Spleen (tissue), 11 donors: ENCODE measurements around the gene ALDH1A1. TPM values are rescaled to one million over a fixed set of nuclear protein-coding genes. Genes with fewer than 3 reads are reported as not detected.

ENCODE experiments used
- DNase-seq: peaks from one replicate; pipeline ENCODE4 v3.0.0-alpha.2; 2020
- H3K27ac ChIP-seq, 8 donors: fragments of 200-600 bp; sonication (generic) in 7 of 8; 1 replicate in 4 of 8; 2 replicates in 4 of 8; pipeline versions ENCODE4 v1.5.0 to v1.8.0; 2016 to 2021; ENCODE audit warnings: inconsistent platforms in 4 of 8, mild to moderate bottlenecking in 4 of 8, moderate library complexity in 1 of 8
- H3K27me3 ChIP-seq, 7 donors: fragments of 200-600 bp; sonication (generic) in 6 of 7; replicated peaks in 1 of 7; 1 replicate in 4 of 7; 2 replicates in 3 of 7; pipeline versions ENCODE4 v1.5.0 to v1.8.0; 2016 to 2021; ENCODE audit warnings: inconsistent platforms in 3 of 7, mild to moderate bottlenecking in 1 of 7
- H3K36me3 ChIP-seq, 6 donors: fragments of 200-600 bp; sonication (generic) in 5 of 6; 1 replicate in 4 of 6; 2 replicates in 2 of 6; pipeline versions ENCODE4 v1.5.0 to v1.8.0; 2016 to 2021; ENCODE audit warnings: inconsistent platforms in 2 of 6
- H3K4me1 ChIP-seq, 6 donors: fragments of 200-600 bp; sonication (generic) in 5 of 6; 1 replicate in 3 of 6; 2 replicates in 3 of 6; pipeline versions ENCODE4 v1.5.0 to v1.8.0; 2016 to 2021; ENCODE audit warnings: inconsistent platforms in 3 of 6
- H3K4me3 ChIP-seq, 8 donors: fragments of 200-600 bp; sonication (generic) in 7 of 8; 1 replicate in 4 of 8; 2 replicates in 4 of 8; pipeline versions ENCODE4 v1.5.0 to v1.8.0; 2016 to 2021; ENCODE audit warnings: inconsistent platforms in 4 of 8, mild to moderate bottlenecking in 4 of 8, moderate library complexity in 2 of 8
- H3K9me3 ChIP-seq, 8 donors: fragments of 200-600 bp; sonication (generic) in 7 of 8; 1 replicate in 4 of 8; 2 replicates in 4 of 8; pipeline versions ENCODE4 v1.5.0 to v1.8.0; 2016 to 2021; ENCODE audit warnings: inconsistent platforms in 4 of 8
- CTCF ChIP-seq, 11 experiments: fragments of 200-600 bp in 7 of 11; fragments of 450-650 bp in 4 of 11; sonication (generic) in 4 of 11; IDR thresholded peaks in 8 of 11; conservative IDR thresholded peaks in 3 of 11; 1 replicate in 7 of 11; 2 replicates in 4 of 11; pipeline versions ENCODE4 v1.4.0 to v1.8.0; 2016 to 2021; ENCODE audit warnings: antibody characterized with exemption in 11 of 11, inconsistent platforms in 4 of 11, mild to moderate bottlenecking in 1 of 11
- POLR2A ChIP-seq, 3 donors: fragments of 450-650 bp; IDR thresholded peaks; one replicate each; pipeline ENCODE4 v1.5.1; 2017; ENCODE audit warnings: antibody characterized with exemption in 3 of 3, mild to moderate bottlenecking in 1 of 3
- POLR2AphosphoS5 ChIP-seq, 3 donors: sonication (generic); formaldehyde crosslinking; IDR thresholded peaks; one replicate each; pipeline ENCODE4 v1.5.1; 2017; ENCODE audit warnings: antibody characterized with exemption in 3 of 3
- WGBS, 5 donors: extraction: QIAGEN DNeasy Blood & Tissue Kit in 3 of 5; methylation state at CpG; one replicate each; pipeline versions ENCODE4 v1.1.5 to v1.1.7; 2013 to 2018; 5-methylcytosine and 5-hydroxymethylcytosine counted together
- intact Hi-C: fragments of 100-400 bp; cut with DNase I; formaldehyde crosslinking; loops from one replicate; pipeline ENCODE4 v1.15.0; 2023; ENCODE audit warnings: low total_unique reads
- polyA plus RNA-seq, 3 donors: library from polyadenylated mRNA; stranded (reverse); fragments of 200-250 nt; gene quantifications; one replicate each; pipeline ENCODE4 v1.2.1, GENCODE V29; 2013
- total RNA-seq, 7 donors: library from RNA; depleted of rRNA in 3 of 7; stranded (reverse); fragments of >200 nt in 3 of 7; fragmentation: NEBNext Ultra II Directional in 4 of 7; extraction: Animal tissue kit (Norgen Biotek cat#: 25700) in 4 of 7; gene quantifications; one replicate each; pipeline versions ENCODE4 v1.1.0 to v1.2.1, GENCODE V29; 2016 to 2021
- donor health status: healthy with polysubstance abuse.
- donor health status: DM: no; HTN: no; CAD: no; lungs with moderate emphysema.
- donor health status: DM: no; HTN: no; CAD: no.
- donor health status: Bipolar disorder and iron deficiency.
- donor health status: healthy.
- donor health status: DM: no; HTN: no; CAD: no.
- donor health status: DM: yes; HTN: yes; CAD: no.

Gene ALDH1A1
- total and polyA plus RNA-seq, 10 donors: 19.1 to 129 (median 64.4) TPM

- intact Hi-C loops: no loop called here
- peaks cover 0 to 16% (median 4%) of the 10 kb centered on the region in 6 donors for H3K4me1 ChIP-seq
- 74 to 85% (median 80%) methylated on average over 3 of the region's 3 CpGs for WGBS, 5 donors
- no peak for TF ChIP-seq POLR2AphosphoS5 (IDR thresholded peaks at IDR 0.05)
- TF ChIP-seq POLR2A (IDR thresholded peaks at IDR 0.05): no peak
- TF ChIP-seq CTCF (IDR thresholded peaks at IDR 0.05 in 8 of 11, conservative IDR thresholded peaks at IDR 0.05 in 3 of 11): no peak
- no peak overlapping the region for H3K27ac ChIP-seq
- no peaks in the 10 kb centered on the region for H3K9me3 ChIP-seq
- DNase-seq: no peak
- H3K36me3 ChIP-seq: peaks cover 0 to 6% (median 0%) of the 10 kb centered on the region in 6 donors
- no peaks in the 10 kb centered on the region for H3K27me3 ChIP-seq
- no peak overlapping the region for H3K4me3 ChIP-seq
Observed at GRCh38 chr9:72905514-72906480, 47.1 kb downstream of the ALDH1A1 start.

GRCh38 chr9:72904267-72905093 lies 48.4 kb downstream of the ALDH1A1 start:
- H3K27me3 ChIP-seq: no peaks in the 10 kb centered on the region
- no peaks in the 10 kb centered on the region for H3K9me3 ChIP-seq
- intact Hi-C loops: no loop called here
- WGBS, 5 donors: 47 to 86% (median 78%) methylated on average over 2 of the region's 2 CpGs
- peaks cover 0 to 6% (median 0%) of the 10 kb centered on the region in 6 donors for H3K36me3 ChIP-seq
- H3K4me3 ChIP-seq: no peak overlapping the region
- H3K4me1 ChIP-seq: peaks cover 0 to 16% (median 4%) of the 10 kb centered on the region in 6 donors
- peak overlapping the region in 1 of 8 donors; percentile 24 for H3K27ac ChIP-seq
- no peak for DNase-seq
- TF ChIP-seq CTCF (IDR thresholded peaks at IDR 0.05 in 8 of 11, conservative IDR thresholded peaks at IDR 0.05 in 3 of 11) (no peak), POLR2A (IDR thresholded peaks at IDR 0.05) (no peak), POLR2AphosphoS5 (IDR thresholded peaks at IDR 0.05) (no peak)

DNA sequence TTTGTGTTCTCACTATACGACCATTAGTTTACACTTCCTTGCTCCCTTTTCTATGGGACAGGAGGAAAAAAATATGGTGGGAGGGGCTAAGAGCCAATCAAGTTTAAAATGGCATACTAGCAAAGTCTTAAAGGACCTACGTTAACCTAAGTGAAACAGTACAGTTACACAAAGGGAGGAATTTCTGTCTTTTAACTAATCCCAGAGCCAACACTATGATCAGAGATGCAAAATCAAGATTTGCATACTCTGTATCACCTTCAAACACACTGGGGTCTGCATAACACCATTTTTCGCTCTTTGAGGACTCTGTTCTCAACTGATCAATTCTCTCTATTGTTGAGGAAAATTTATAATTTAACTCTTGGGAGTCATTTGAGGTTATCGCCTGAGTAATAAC lies 49.8 kb downstream of the ALDH1A1 start:
- intact Hi-C loops: no loop called here
- Histone ChIP-seq H3K4me3 (no peak overlapping the region), H3K27ac (no peak overlapping the region), H3K4me1 (peaks cover 0 to 16% (median 4%) of the 10 kb centered on the region in 6 donors), H3K27me3 (no peaks in the 10 kb centered on the region), H3K9me3 (no peaks in the 10 kb centered on the region), H3K36me3 (peaks cover 0 to 6% (median 0%) of the 10 kb centered on the region in 6 donors)
- no peak for DNase-seq
- TF ChIP-seq CTCF (IDR thresholded peaks at IDR 0.05 in 8 of 11, conservative IDR thresholded peaks at IDR 0.05 in 3 of 11): no peak
- no peak for TF ChIP-seq POLR2AphosphoS5 (IDR thresholded peaks at IDR 0.05)
- no peak for TF ChIP-seq POLR2A (IDR thresholded peaks at IDR 0.05)
- WGBS, 5 donors: 86 to 96% (median 92%) methylated on average over 4 of the region's 4 CpGs
